Subcutaneous preadipocyte (primary cell): ENCODE results near the gene LAPTM5. TPM values are rescaled to one million over a fixed set of nuclear protein-coding genes. Genes with fewer than 3 reads are reported as not detected.

ENCODE experiments used
- small RNA-seq: library from RNA; depleted of rRNA; stranded (forward); fragments of <200 nt; gene quantifications from one replicate; pipeline ENCODE3, GENCODE V24; 2012
- total RNA-seq: library from RNA; depleted of rRNA; stranded (reverse); fragments of >200 nt; gene quantifications from 2 replicates; pipeline ENCODE4 v1.2.3, GENCODE V29; 2012

The LAPTM5 gene, protein sequence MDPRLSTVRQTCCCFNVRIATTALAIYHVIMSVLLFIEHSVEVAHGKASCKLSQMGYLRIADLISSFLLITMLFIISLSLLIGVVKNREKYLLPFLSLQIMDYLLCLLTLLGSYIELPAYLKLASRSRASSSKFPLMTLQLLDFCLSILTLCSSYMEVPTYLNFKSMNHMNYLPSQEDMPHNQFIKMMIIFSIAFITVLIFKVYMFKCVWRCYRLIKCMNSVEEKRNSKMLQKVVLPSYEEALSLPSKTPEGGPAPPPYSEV
- 0.37 and 0.39 TPM in 2 replicates for total RNA-seq

DNA sequence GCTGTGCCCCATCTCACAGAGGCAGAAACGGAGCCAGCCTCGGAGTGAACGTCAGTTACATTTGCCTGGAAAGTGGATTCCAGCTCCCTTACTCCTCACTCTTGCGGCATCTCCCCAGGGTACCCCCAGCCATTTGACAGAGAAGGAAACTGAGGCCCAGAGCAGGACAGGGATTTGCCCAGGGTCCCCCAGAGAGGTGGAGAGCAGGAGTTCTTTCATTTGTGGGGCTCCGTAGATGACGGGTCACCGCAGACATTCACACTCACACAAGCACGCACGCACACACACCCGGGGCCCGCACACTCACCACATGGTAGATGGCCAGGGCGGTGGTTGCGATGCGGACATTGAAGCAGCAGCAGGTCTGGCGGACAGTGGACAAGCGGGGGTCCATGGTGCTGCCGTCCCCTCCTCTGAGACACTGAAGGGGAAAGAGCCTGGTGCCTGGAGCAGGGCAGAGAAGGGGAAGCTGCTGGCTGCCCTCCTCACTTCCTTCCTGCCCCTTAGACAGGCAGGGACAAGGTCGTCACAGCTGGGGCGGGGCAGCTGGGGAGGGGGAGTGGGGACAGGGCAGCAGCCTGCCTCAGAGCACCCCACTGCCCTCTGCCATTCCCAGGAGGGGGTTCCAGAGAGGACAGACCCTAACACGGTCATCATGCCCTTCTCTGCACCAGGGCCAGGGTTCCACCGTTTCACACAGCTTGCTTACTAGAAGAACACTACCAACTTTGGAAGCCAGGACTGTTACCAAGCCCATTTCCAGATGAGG, at the start of gene LAPTM5:
Gene LAPTM5 (minus strand): TSS at position 423 of the 769 bp plus-strand sequence. CDS start 29 bp downstream, at position 394.

DNA sequence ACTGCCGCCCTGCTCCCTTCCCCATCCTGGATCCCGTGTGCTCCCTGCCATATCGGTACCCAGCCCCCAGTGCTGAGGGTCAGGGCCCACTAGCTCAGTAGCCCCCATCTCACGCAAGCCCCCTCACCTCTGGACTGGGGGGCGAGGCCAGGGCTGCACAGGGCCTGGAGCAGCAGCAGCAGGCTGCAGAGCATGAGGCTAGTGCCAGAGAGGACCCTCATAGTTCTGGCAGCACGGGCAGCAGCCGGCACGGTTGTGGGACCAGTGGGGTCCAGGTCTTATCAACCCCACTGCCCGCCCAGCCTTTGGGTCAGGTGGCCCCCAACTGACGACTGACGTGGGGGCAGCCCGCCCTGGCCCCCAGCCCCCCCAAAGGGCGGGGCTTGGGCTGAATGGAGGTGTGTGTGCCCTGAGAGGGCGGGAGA, 34.2 kb downstream of the LAPTM5 start, which contains the start of gene MATN1:
Gene MATN1 (minus strand): TSS at position 255 of the 425 bp plus-strand sequence. CDS start 34 bp downstream, at position 221.

Small RNA genes lying within 50 kb of the gene (small RNA-seq; reads per million reads assigned to genes)
- gene MIR4420 = not detected

Other genes starting within 250 kb of the LAPTM5 start
- gene MATN1, start 34.2 kb downstream of the LAPTM5 start, total RNA-seq = 0.37 TPM in 1 of 2 replicates, not detected in the other
- 14.3 and 14.5 TPM in 2 replicates for gene SDC3, start 151.0 kb upstream of the LAPTM5 start, total RNA-seq